GM10266 (cell line): ENCODE data around the gene NT5DC3.

Source experiments
- DNase-seq: peaks from one replicate; pipeline ENCODE4 v3.0.0; 2012; ENCODE audit errors: extremely low spot score
- TF ChIP-seq, protein P1 (sequence below): IDR thresholded peaks from 2 replicates; pipeline ENCODE4 v1.5.1; 2012; ENCODE audit warnings: mild to moderate bottlenecking, low read depth; ENCODE audit not compliant: control insufficient read depth, insufficient read depth; ENCODE audit errors: missing control alignments

NT5DC3 gene

DNA sequence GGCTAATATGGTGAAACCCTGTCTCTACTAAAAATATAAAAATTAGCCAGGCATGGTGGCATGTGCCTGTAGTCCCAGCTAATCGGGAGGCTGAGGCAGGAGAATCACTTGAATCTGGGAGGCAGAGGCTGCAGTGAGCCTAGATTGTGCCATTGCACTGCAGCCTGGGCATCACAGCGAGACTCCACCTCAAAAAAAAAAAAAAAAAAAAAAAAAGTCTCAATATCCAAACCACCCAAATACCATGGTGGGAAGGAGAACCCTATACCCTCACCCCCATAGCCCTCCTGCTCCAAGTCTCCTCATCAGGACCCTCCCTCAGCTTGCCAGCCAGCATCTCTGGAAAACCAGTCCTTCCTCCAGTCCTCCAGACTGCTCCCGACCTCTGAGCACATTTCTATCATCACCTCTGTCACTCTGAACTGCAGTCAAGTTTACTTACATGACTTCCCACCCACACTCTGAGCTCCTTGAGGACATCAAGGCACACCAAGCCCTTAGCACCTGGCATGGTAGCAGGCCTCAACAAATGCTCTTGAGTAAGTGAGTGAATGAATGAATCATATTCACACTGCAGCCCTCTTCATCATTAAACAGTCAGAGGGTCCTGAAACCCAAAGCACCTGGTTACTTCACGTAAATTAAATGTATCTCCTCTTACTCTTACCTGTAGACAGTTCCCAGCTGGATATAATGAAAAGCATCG is 35.2 kb downstream of the NT5DC3 start:
- no peak for DNase-seq
- TF ChIP-seq, protein P1, sequence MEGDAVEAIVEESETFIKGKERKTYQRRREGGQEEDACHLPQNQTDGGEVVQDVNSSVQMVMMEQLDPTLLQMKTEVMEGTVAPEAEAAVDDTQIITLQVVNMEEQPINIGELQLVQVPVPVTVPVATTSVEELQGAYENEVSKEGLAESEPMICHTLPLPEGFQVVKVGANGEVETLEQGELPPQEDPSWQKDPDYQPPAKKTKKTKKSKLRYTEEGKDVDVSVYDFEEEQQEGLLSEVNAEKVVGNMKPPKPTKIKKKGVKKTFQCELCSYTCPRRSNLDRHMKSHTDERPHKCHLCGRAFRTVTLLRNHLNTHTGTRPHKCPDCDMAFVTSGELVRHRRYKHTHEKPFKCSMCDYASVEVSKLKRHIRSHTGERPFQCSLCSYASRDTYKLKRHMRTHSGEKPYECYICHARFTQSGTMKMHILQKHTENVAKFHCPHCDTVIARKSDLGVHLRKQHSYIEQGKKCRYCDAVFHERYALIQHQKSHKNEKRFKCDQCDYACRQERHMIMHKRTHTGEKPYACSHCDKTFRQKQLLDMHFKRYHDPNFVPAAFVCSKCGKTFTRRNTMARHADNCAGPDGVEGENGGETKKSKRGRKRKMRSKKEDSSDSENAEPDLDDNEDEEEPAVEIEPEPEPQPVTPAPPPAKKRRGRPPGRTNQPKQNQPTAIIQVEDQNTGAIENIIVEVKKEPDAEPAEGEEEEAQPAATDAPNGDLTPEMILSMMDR: no peak

DNA sequence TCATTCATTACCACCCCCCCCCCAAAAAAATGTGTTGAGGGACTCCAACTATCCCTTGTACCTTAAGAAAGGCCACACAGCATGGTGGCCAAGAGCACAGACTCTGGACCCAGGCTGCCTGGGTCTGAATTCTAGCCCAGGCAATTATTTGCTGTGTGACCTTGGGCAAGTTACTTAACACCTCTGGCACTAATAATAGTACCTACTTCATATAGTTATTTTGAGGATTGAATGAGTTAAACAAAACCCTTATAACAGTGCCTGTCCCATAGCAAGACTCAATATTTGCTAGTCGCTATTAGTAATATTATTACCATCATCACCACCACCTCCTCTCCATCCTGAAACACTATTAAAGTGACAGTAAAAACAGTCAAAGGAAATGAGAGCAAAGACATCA is 37.2 kb downstream of the NT5DC3 start:
- TF ChIP-seq, protein P1: no peak

DNA sequence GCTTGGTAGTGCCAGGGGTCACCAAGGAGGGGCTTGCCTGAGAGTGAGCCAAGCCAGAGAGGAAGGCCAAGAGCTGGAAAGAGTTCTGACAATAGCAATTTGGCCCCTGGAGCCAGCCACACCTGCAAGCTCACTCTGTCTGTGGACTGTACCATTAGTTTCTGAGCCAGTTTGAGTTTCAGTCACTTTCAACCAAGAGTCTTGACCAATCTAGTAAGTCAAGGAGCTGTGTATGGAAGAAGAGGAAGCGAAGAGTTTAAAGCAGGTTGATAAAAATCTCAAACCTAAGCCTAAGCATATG is 38.5 kb downstream of the NT5DC3 start:
- TF ChIP-seq, protein P1: no peak
- no peak for DNase-seq

More for the DNA sequence above, 37.2 kb downstream of the NT5DC3 start:
- DNase-seq: no peak

DNA sequence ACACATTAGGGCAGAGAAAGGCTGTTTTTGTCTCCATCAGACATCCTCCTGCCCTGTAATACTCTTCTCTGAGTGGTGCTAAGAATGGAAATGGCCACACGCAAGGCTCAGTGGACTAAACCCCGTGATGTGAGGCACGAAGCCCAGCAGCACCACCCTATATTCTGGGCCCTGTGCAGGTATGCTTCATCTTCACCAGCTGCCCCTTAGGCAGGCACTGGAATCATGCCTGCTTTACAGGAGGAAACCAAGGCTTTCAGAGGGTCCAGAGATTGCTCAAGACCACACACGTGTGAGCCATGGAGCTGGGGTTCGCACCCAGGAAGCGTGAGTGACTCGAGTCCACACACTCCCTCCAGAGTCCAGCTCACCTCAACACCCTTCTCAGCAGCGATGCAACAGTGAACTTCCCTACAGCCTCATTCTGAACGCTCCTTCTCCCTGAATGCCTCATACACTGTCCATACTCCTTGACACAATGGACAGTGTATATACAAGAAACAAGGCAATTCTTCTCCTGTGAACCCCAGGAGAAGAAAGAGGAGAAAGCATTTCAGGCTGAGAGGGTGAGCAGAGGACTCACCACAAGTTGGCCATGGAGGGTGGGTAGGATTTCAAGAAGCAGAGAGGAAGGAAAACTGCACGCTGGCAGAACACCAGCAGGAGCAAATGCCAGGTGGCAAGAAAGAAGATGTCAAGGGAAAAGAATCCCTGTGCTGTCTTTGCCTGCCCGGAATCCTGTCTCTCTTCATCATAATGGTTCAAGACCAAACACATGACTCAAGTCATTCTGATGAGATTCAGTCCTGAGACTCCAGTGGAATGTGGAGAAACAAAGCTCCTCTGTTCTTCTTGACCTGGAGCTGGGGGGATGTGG is 39.1 kb downstream of the NT5DC3 start:
- TF ChIP-seq, protein P1: no peak
- no peak for DNase-seq

DNA sequence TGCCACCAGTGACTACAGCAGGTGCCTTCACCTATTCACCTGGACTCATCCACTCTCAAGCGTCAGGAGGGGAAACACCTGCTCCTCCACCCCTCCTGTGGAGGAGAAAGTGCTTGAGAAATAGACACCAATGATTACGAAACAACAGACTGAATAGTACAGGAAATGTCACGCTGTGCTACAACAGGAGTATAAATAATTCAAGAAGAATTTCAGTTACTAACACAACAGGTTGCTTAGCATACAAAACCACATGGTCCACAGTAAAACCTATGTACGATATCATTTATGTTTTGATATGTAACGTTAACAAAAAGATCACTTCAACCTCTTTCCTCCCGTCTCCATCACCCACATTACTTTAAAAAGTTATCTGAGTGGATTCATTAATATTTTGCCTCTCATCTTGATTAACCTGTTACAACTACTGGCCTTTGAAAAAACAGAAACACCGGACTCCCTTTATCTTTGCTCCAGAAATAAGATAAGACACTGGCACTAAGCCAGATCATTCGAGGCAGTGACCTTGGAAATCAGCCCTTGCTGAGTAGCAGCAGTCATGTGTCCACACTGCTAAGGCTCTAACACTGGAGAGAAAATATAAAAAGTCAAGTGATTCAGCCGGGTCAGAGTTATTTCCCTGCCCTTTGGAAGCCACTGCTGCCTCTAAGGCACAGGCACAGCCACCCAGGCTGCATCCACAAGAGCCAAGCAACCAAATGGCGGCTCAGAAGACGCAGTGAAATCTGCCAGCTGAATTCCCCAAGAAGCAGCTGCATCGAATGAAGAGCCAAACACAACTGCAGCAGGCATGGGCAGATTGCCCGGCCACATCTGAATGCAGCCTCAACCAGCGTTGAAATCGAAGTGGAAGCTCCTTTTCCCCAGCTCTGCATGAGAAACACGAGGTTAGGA is 40.9 kb downstream of the NT5DC3 start:
- TF ChIP-seq, protein P1: no peak
- DNase-seq: no peak

DNA sequence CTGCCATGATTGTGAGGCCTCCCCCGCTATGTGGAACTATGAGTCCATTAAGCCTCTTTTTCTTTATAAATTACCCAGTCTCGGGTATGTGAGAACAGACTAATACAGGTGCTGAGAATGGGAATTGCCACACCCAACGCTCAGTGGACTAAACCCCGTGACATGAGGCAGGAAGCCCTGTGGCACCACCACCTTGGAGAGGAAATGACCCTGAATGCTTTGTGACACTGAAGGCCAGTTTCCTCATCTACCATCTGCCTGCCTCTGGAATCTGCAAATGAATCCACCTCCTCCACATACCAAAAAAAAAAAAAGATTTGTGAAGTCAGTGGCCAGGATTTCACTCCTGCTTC is 41.6 kb downstream of the NT5DC3 start:
- DNase-seq: no peak
- TF ChIP-seq, protein P1: no peak
